Thoracic aorta (tissue), 2 donors: ENCODE measurements around the gene TSPY9. TPM values are rescaled to one million over a fixed set of nuclear protein-coding genes. Genes with fewer than 3 reads are reported as not detected.
"Not testable (repeated sequence)": the region's sequence is repeated elsewhere in the genome, so short reads cannot be mapped to it uniquely, and the experiment has no call there.

Experiments
- ATAC-seq: fragments of 150-250 bp; one replicate; pipeline ENCODE4 v1.8.0; 2017; ENCODE audit warnings: low read depth; ENCODE audit not compliant: insufficient number of reproducible peaks, low FRiP score
- DNase-seq: peaks from one replicate; pipeline ENCODE4 v3.0.0-alpha.2; 2020; ENCODE audit warnings: low spot score
- H3K27ac ChIP-seq, 2 donors: fragments of 200-600 bp; sonication (generic); 1 replicate in 1 of 2; 2 replicates in 1 of 2; pipeline ENCODE4 v1.5.1; 2016; ENCODE audit warnings: mild to moderate bottlenecking in 2 of 2, moderate library complexity in 2 of 2
- H3K27me3 ChIP-seq: fragments of 200-600 bp; sonication (generic); replicated peaks from 2 replicates; pipeline ENCODE4 v1.6.0; 2016; ENCODE audit warnings: mild to moderate bottlenecking; ENCODE audit not compliant: insufficient read depth
- H3K36me3 ChIP-seq: fragments of 200-600 bp; sonication (generic); one replicate; pipeline ENCODE4 v1.5.1; 2016
- H3K4me1 ChIP-seq, 2 donors: fragments of 200-600 bp; sonication (generic); 1 replicate in 1 of 2; 2 replicates in 1 of 2; pipeline versions ENCODE4 v1.5.1 to v1.6.0; 2016; ENCODE audit warnings: low read depth in 2 of 2, mild to moderate bottlenecking in 1 of 2; ENCODE audit not compliant: control insufficient read depth in 1 of 2
- H3K4me3 ChIP-seq: fragments of 200-600 bp; sonication (generic); 2 replicates; pipeline ENCODE4 v1.5.1; 2016; ENCODE audit warnings: mild to moderate bottlenecking
- H3K9me3 ChIP-seq: fragments of 200-600 bp; sonication (generic); 2 replicates; pipeline ENCODE4 v1.5.1; 2016
- total RNA-seq, 2 donors: library from RNA; depleted of rRNA; stranded (reverse); fragments of >200 nt; gene quantifications; one replicate each; pipeline versions ENCODE4 v1.1.0 to v1.2.3, GENCODE V29; 2016

Gene TSPY9
- total RNA-seq: not detected

- not testable (repeated sequence) for H3K27ac ChIP-seq, H3K9me3 ChIP-seq, H3K4me3 ChIP-seq, DNase-seq, H3K4me1 ChIP-seq, H3K36me3 ChIP-seq, ATAC-seq, H3K27me3 ChIP-seq
Measured at GRCh38 chrY:9486967-9487366, at the start of gene TSPY9. TSPY9 (plus strand) TSS chrY:9487267; CDS start chrY:9487313, 46 bp downstream.

GRCh38 chrY:9466655-9467054 lies 20.4 kb upstream of the TSPY9 start, which contains the start of gene TSPY1:
TSPY1 (plus strand) TSS chrY:9466955; CDS start chrY:9467001, 46 bp downstream.
- DNase-seq, H3K4me3 ChIP-seq, H3K36me3 ChIP-seq, H3K4me1 ChIP-seq, H3K9me3 ChIP-seq, H3K27me3 ChIP-seq, ATAC-seq, H3K27ac ChIP-seq: not testable (repeated sequence)

- DNase-seq, H3K27me3 ChIP-seq, H3K4me3 ChIP-seq, H3K4me1 ChIP-seq, H3K27ac ChIP-seq, ATAC-seq, H3K36me3 ChIP-seq, H3K9me3 ChIP-seq: not testable (repeated sequence)
Measured at GRCh38 chrY:9504396-9504795, 17.3 kb downstream of the TSPY9 start.

- not testable (repeated sequence) for H3K36me3 ChIP-seq, DNase-seq, H3K9me3 ChIP-seq, H3K4me1 ChIP-seq, H3K27me3 ChIP-seq, H3K4me3 ChIP-seq, ATAC-seq, H3K27ac ChIP-seq
Measured at GRCh38 chrY:9516287-9516686, 29.2 kb downstream of the TSPY9 start.

- H3K9me3 ChIP-seq, H3K36me3 ChIP-seq, DNase-seq, H3K4me1 ChIP-seq, ATAC-seq, H3K27me3 ChIP-seq, H3K27ac ChIP-seq, H3K4me3 ChIP-seq: not testable (repeated sequence)
Measured at GRCh38 chrY:9527580-9527979, 40.5 kb downstream of the TSPY9 start, which contains the start of gene TSPY10. TSPY10 (plus strand) TSS chrY:9527880; CDS start chrY:9527926, 46 bp downstream.

Other genes with a start within 250 kb of the TSPY9 start
- gene TSPY4, start 149.8 kb upstream of the TSPY9 start, total RNA-seq: not detected
- not detected for gene TSPY8, start 129.5 kb upstream of the TSPY9 start, total RNA-seq
- gene TSPY3, start 88.8 kb upstream of the TSPY9 start, total RNA-seq: not detected
- gene TSPY1, start 20.3 kb upstream of the TSPY9 start, total RNA-seq: not detected
- not detected for gene TSPY10, start 40.6 kb downstream of the TSPY9 start, total RNA-seq